Tibial artery (tissue), 4 donors: Measurements from ENCODE around the gene ENDOG.

ENCODE experiments used
- DNase-seq, 2 donors: peaks; one replicate each; pipeline ENCODE4 v3.0.0-alpha.2; 2019
- H3K27ac ChIP-seq, 2 donors: fragments of 200-600 bp; sonication (generic) in 1 of 2; 1 replicate in 1 of 2; 2 replicates in 1 of 2; pipeline ENCODE4 v1.5.1; 2018 to 2019; ENCODE audit warnings: mild to moderate bottlenecking in 1 of 2
- H3K27me3 ChIP-seq, 2 donors: fragments of 200-600 bp; sonication (generic) in 1 of 2; one replicate each; pipeline versions ENCODE4 v1.5.1 to v1.6.0; 2016 to 2019
- H3K36me3 ChIP-seq, 3 donors: fragments of 200-600 bp; sonication (generic) in 2 of 3; one replicate each; pipeline ENCODE4 v1.5.1; 2016 to 2019; ENCODE audit warnings: mild to moderate bottlenecking in 2 of 3
- H3K4me1 ChIP-seq, 4 donors: fragments of 200-600 bp; sonication (generic) in 2 of 4; 1 replicate in 3 of 4; 2 replicates in 1 of 4; pipeline ENCODE4 v1.5.1; 2016 to 2019
- H3K4me3 ChIP-seq, 2 donors: fragments of 200-600 bp; sonication (generic) in 1 of 2; 1 replicate in 1 of 2; 2 replicates in 1 of 2; pipeline ENCODE4 v1.5.1; 2018 to 2019; ENCODE audit warnings: mild to moderate bottlenecking in 2 of 2
- H3K9me3 ChIP-seq, 3 donors: fragments of 200-600 bp; sonication (generic) in 1 of 3; one replicate each; pipeline ENCODE4 v1.5.1; 2016 to 2019
- CTCF ChIP-seq, 2 experiments: fragments of 200-600 bp in 1 of 2; fragments of 450-650 bp in 1 of 2; IDR thresholded peaks; one replicate each; pipeline ENCODE4 v1.5.1; 2017 to 2019; ENCODE audit warnings: antibody characterized with exemption in 2 of 2, mild to moderate bottlenecking in 1 of 2, moderate library complexity in 1 of 2
- intact Hi-C: fragments of 100-400 bp; cut with DNase I; formaldehyde crosslinking; loops from one replicate; pipeline ENCODE4 v1.15.0; 2023; ENCODE audit warnings: low total_unique reads

Gene ENDOG

GRCh38 chr9:128818839-128819715 lies 777 bp downstream of the ENDOG start:
- H3K27ac ChIP-seq, result peak overlapping the region; percentile 81 to 82
- no peak for TF ChIP-seq CTCF (IDR thresholded peaks at IDR 0.05)
- peak overlapping the region; percentile 64 to 80 for H3K4me3 ChIP-seq
- DNase-seq, result no peak
- H3K36me3 ChIP-seq, result peaks cover 9 to 44% (median 25%) of the 10 kb centered on the region in 3 donors
- peaks cover 5 to 15% (median 11%) of the 10 kb centered on the region in 4 donors for H3K4me1 ChIP-seq
- H3K27me3 ChIP-seq, result no peaks in the 10 kb centered on the region
- intact Hi-C loops, result no loop called here
- H3K9me3 ChIP-seq, result no peaks in the 10 kb centered on the region

GRCh38 chr9:128819716-128820664 lies 1.7 kb downstream of the ENDOG start:
- H3K9me3 ChIP-seq, result no peaks in the 10 kb centered on the region
- H3K4me3 ChIP-seq, result peak overlapping the region in 1 of 2 donors; percentile 80
- DNase-seq, result no peak
- H3K4me1 ChIP-seq, result peaks cover 5 to 15% (median 11%) of the 10 kb centered on the region in 4 donors
- peak overlapping the region in 1 of 2 donors; percentile 82 for H3K27ac ChIP-seq
- intact Hi-C loops, result no loop called here
- H3K36me3 ChIP-seq, result peaks cover 16 to 53% (median 35%) of the 10 kb centered on the region in 3 donors
- H3K27me3 ChIP-seq, result no peaks in the 10 kb centered on the region
- no peak for TF ChIP-seq CTCF (IDR thresholded peaks at IDR 0.05)

- no peak overlapping the region for H3K27ac ChIP-seq
- no peak overlapping the region for H3K4me3 ChIP-seq
- peaks cover 5 to 15% (median 11%) of the 10 kb centered on the region in 4 donors for H3K4me1 ChIP-seq
- intact Hi-C loops, result no loop called here
- no peaks in the 10 kb centered on the region for H3K9me3 ChIP-seq
- peaks cover 23 to 62% (median 43%) of the 10 kb centered on the region in 3 donors for H3K36me3 ChIP-seq
- DNase-seq, result no peak
- TF ChIP-seq CTCF (IDR thresholded peaks at IDR 0.05), result no peak
- H3K27me3 ChIP-seq, result no peaks in the 10 kb centered on the region
These were observed 2.6 kb downstream of the ENDOG start for GRCh38 chr9:128820665-128821583.

- Histone ChIP-seq H3K36me3 (peaks cover 28 to 71% (median 51%) of the 10 kb centered on the region in 3 donors), H3K4me3 (no peak overlapping the region), H3K27ac (no peak overlapping the region), H3K9me3 (no peaks in the 10 kb centered on the region), H3K27me3 (no peaks in the 10 kb centered on the region), H3K4me1 (peaks cover 5 to 15% (median 11%) of the 10 kb centered on the region in 4 donors)
- no peak for DNase-seq
- no peak for TF ChIP-seq CTCF (IDR thresholded peaks at IDR 0.05)
- intact Hi-C loops, result no loop called here
These were observed 3.5 kb downstream of the ENDOG start for GRCh38 chr9:128821584-128822406.
